GM21619 (cell line): ENCODE results near the gene THOC6.

Experiments used
- ATAC-seq: cut with Tn5 transposase; IDR thresholded peaks from one replicate; pipeline ENCODE4 v1.9.1; 2021; ENCODE audit not compliant: unreplicated experiment

The THOC6 gene

GRCh38 chr16:3014971-3015370, 8.9 kb upstream of the THOC6 start:
- ATAC-seq = no peak

GRCh38 chr16:3015865-3016521, 7.8 kb upstream of the THOC6 start:
- ATAC-seq = no peak

- no peak for ATAC-seq
Observed at GRCh38 chr16:3017344-3017743, 6.5 kb upstream of the THOC6 start.

- ATAC-seq = no peak
Observed at GRCh38 chr16:3017794-3018506, 5.9 kb upstream of the THOC6 start, which contains the start of gene CLDN6. Gene CLDN6, minus strand, starts transcription at chr16:3018183. Its CDS starts 2,162 bp downstream, at chr16:3016021.

- ATAC-seq = no peak
Observed at GRCh38 chr16:3019594-3020246, 4.1 kb upstream of the THOC6 start.

- no peak for ATAC-seq
Observed at GRCh38 chr16:3020247-3020603, 3.6 kb upstream of the THOC6 start, which contains the start of gene TNFRSF12A. Gene TNFRSF12A, plus strand, starts transcription at chr16:3020368. Its CDS starts 30 bp downstream, at chr16:3020398.

GRCh38 chr16:3020604-3021448, 3.0 kb upstream of the THOC6 start:
- no peak for ATAC-seq

GRCh38 chr16:3021449-3022207, 2.2 kb upstream of the THOC6 start:
- no peak for ATAC-seq

- no peak for ATAC-seq
Observed at GRCh38 chr16:3022208-3022683, 1.6 kb upstream of the THOC6 start.

- ATAC-seq = no peak
Observed at GRCh38 chr16:3022684-3023414, 986 bp upstream of the THOC6 start.

GRCh38 chr16:3023415-3023668, 493 bp upstream of the THOC6 start:
- no peak for ATAC-seq

GRCh38 chr16:3025032-3026002, 1.5 kb downstream of the THOC6 start:
- no peak for ATAC-seq

- no peak for ATAC-seq
Observed at GRCh38 chr16:3026003-3026378, 2.2 kb downstream of the THOC6 start.

- ATAC-seq = no peak
Observed at GRCh38 chr16:3026609-3027488, 3.0 kb downstream of the THOC6 start.

GRCh38 chr16:3027489-3027795, 3.6 kb downstream of the THOC6 start:
- ATAC-seq = no peak

GRCh38 chr16:3027983-3028715, 4.3 kb downstream of the THOC6 start:
- no peak for ATAC-seq

GRCh38 chr16:3028716-3029319, 5.0 kb downstream of the THOC6 start:
- ATAC-seq = no peak
